Mucosa of gallbladder (tissue), 1 donor: ENCODE data around the gene FOXL3. TPM values are rescaled to one million over a fixed set of nuclear protein-coding genes. Genes with fewer than 3 reads are reported as not detected.

ENCODE experiments used
- DNase-seq: peaks from one replicate; pipeline ENCODE4 v3.0.0-alpha.2; 2020; ENCODE audit warnings: low spot score
- total RNA-seq: library from RNA; stranded (reverse); gene quantifications from one replicate; pipeline ENCODE4 v1.2.1, GENCODE V29; 2021
- donor health status: DM: no; HTN: no; CAD: no.

Gene FOXL3
- total RNA-seq, 1 donor from 2014 or later: not detected

DNA sequence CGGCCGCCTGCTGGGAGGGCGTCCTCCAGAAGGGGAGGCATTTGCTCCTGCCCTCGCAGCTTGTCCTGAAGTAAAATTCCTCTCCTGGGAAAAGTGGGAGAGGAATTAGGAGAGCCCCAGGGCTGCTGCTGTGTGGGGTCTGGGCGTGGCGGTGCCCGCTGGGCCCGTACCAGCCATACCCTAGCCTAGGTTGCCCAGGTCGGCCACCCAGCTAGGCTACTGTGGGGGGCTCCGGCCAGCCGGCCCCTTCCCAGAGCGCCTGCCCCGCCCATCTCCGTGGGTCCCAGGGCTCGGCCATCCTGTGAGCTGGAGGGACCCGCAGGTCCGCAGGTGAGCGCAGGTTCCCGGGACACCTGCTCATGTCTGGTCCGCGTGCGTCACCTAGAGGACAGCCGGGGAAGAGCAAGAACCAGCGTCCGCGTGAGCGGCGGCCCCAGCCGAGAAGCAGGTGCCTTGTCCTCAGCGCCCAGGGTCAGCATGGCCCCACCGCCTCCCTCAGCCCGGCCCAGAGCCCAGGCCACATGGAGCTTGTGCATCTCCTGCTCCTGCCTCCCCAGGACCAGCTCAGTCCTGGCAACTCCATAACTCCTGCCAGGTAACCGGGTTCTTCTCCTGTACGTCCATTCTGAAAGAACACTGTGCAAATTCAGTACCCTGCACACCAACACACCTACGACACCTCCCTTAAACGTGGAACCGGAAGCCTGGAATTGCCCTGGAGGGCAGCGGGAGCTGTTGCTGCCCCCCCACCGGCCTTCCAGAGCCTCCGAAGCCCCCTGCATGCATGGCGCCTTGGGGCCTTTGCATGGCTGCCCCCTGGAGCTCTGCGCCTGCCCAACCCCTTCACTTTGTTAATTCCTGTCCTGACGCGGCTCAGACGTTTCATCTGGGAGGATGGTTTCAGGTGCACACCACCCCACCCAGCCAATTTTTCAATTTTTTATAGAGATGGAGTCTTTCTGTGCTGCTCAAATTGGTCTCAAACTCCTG is 22.8 kb upstream of the FOXL3 start:
- DNase-seq: no peak

DNA sequence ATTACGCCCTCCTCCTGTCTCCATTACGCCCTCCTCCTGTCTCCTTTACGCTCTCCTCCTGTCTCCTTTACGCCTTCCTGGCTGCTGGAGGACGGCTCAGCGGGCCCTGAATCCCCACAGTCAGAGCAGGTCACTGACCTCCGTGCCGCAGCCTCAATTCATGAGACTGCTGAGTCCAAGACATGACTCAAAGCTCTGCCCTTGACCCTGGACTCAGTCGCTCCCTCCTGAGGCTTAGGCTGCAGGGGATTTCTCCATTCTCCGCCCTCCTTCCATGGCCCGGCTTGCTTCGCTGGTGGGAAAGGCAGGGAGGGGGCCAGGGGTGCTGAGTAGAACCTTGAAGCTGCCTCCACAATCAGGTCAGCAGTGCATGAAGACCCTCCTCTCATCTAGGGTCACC is 21.0 kb upstream of the FOXL3 start:
- DNase-seq: no peak

DNA sequence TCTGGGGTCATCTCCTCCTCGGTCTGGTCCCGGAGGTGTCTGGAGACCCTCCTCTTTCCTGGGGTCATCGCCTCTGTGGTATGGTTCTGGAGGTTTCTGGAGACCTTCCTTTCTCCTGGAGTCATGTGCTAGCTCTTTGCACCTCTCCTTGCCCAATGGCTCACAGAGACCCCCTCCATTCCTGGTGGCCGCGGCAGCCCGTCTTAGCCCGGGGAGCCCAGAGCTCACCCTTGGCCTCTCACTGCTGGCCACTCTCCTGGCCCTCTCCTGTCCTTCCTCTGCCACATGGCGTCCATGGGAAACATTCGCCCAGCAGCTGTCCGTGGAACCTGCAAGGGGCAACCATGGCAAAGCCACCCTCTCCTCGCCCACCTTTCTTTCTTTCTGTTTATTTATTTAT is 20.2 kb upstream of the FOXL3 start:
- DNase-seq: no peak

DNA sequence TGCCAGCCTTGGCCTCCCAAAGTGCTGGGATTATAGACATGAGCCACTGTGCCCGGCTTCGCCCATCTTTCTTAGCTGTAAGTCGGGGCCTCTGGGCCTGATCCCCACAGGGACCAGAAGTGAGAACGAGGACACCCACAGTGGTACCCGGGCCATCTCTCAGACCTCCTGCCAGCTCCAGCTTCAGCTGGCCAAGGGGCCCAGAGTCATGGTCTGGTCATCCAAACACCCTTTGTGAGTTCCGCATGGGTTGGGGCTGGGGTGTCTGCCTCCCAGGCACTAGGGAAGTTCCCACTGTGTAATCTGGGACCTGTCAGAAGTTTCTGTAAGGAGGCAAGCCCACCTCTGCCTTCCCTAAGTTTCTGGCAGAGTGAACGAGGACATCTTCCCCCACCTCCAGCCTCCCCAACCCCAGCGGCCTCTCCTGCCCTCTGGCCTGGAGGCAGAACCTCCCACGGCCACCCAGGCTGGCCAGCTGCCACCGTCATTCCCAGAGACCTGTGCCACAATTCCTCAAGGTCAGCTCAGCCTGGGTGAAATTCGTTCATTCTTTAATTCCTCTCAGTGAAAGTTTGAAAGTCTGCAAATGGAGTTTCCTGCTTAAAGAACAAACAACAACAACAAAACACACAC is 19.5 kb upstream of the FOXL3 start:
- no peak for DNase-seq

DNA sequence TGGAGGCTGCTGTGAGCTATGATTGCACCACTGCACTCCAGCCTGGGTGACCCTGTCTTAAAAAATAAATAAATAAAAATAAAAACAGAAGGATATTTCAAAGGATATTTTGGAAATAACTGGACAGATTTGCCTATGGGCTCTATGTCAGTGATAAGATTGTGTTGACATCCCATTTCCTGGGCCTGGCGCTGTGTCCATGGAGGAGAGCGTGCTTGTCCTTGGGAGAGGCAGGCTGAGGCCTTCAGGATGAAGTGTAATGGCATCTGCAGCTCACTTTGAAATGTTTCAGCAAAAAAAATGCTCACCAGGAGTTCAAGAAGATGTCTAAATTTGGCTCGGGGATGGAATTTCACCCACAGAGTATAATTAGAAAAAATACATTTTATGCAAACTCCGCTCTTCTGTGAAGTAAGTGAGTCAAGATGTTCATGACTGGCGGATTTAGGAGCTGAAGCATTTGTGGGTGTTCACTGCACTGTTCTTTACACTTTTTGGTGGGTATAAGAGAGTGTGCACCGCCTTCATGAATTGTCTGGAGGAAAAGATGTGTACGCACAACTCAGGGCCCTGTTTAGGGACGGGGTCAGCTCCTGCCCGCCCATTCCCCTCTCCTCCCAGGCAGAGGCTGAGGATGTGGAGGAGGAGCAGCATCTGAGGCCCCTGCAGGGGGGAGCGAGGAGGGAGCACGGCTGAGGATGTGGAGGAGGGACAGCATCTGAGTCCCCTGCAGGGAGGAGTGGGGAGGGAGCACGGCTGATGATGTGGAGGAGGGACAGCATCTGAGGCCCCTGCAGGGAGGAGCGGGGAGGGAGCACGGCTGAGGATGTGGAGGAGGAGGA is 18.5 kb upstream of the FOXL3 start:
- DNase-seq: no peak

DNA sequence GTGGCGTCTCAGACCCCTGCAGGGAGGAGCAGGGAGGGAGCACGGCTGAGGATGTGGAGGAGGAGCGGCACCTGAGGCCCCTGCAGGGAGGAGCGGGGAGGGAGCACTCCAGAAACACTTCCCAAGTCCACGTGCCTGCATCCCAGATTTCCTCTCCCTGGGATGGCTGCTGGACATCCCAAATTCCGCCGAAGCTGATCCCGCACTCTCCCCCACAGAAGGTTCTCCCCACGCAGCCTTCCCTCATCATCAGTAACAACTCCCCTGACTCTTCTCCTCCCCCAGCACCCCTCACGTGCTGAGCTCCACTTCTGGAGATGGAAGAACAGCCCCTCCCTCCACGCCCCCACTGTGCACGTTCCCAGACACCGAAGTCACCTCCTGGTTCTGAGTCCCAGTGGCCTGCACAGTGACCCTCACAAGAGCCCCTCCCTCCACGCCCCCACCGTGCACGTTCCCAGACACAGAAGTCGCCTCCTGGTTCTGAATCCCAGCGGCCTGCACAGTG is 17.8 kb upstream of the FOXL3 start:
- DNase-seq: no peak

DNA sequence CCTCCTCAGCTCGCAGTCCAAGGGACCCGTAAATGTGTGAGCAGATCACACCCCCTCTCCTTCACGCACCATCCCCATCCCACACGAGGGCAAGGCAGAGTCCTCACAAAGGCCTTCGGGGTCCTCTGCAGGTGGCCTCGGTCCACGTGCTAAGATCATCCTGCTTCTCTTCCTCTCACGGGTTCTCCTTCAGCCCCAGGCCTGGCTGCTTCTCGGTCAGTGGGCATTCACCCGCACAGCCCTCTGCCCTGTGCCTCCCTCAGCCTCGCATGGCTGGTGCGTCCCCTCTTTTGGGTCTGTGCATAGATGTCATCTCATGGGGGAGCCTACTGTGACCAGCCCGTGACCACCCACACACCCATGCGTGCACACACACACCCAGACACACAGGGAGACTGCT is 17.3 kb upstream of the FOXL3 start:
- DNase-seq: no peak

DNA sequence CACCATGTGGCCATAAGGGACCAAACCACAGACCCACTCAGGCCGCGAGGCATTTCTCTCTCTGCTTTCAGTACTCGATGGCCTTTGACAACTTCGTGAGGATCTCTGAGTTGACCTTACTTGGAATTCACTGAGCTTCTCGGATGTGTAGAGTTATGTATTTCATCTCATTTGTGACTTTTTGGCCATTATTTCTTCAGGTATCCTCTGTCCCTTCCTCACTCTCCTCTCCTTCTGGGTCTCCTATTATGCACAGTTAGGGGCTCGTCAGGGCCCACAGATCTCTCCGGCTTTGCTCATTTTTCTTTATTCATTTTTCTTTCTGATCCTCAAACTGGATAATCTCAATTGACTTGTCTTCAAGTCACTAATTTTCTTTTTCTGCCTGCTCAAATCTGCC is 16.6 kb upstream of the FOXL3 start:
- DNase-seq: no peak

DNA sequence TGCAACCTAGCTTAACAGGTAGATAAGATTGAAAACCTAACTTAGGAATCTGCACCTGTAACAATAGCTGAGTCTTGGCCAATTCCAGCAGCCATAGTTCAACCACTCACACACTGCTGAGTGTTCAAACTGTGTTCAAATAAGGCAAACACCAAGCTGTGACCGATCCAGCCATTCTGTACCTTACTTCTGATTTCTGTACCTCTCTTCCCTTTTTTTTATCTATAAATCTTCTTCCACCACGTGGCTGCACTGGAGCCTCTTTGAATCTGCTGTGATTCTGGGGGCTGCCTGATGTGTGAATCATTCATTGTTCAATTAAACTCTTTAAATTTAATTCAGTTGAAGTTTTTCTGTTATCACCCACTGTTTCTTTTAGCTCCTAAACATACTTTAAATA is 15.7 kb upstream of the FOXL3 start:
- no peak for DNase-seq

DNA sequence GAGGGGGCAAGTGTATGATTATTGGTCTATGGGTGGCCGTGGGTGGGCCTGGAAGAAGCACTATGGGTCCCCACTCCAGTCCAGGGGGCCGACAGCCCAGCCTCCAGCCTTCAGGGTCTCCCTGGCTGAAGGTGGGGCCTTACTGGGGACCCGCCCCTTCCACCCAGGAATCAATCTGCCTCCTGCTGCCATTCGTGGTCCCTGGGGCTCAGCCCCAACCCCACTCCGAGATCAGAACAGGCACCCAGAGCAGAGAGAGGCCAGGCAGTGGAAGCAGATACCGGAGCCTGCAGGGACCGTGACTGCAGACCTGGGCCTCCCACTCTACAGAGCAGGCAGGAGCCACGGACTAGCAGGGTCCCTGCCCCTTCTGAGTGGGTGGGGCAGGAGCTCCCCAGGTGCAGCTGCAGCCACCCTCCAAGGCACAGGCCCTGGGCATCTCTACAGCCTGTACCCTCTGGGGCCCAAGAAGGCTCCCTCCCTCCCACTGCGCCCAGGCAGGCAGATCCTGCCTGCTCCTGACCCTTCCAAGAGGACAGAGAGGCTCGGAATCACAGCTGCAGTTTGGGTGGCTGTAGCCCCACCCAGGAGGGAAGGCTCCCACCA is 13.6 kb upstream of the FOXL3 start:
- no peak for DNase-seq

DNA sequence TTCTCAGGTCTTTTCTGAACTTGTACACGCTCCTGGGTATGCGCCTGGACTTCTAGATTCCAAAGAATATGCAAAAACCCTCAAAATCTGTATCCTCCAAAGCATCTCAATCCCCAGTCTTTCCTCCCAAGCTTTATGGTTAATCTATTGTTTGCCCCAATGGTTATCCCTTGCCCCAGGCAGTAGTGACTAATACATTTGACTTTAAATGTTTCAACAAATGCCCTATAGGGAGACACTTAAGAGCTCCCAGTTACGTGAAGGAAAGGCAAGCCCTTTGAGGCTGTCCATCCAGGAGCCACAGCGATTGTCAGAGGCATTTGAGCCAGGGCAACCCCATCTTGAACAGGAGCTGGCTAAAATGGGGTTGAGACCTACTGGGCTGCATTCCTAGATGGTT is 12.7 kb upstream of the FOXL3 start:
- no peak for DNase-seq

DNA sequence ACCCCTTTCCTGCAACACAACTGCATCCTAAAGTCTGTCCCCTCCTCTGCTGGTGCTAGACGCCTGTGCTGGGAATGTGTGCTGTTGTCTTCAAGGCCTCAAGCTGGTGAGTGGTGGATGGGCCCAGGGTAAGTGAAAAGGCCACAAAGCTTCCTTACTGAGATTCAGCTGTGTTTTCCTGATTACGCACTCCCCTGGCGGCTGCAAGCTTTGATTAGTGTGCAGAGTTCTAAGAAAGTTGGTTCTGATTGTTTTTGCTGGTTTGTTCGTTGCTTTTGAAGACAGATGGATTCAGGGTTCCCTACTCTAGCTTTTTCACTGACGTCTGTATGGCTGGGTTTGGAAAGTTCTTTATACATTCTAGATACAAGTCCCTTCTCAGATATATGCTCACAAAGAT is 11.9 kb upstream of the FOXL3 start:
- no peak for DNase-seq

DNA sequence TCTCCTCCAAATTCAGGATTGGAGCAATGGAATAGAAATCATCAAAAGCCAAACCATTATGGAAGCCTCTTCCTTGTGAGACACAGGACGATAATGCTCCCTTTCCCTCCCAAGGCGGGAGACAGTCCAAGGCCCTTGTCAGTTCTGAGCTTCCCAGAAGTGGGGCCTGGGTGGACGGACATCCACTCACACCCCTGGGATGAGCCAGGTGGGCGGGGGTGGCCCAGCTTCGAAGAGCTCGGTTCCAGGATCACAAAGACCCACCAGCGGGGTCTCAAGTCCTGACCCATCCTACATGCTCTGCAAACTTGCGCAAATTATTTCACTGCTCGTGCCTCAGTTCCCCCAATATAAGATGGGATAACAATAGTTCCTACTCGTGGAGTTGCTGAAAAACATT is 10.1 kb upstream of the FOXL3 start:
- DNase-seq: no peak

DNA sequence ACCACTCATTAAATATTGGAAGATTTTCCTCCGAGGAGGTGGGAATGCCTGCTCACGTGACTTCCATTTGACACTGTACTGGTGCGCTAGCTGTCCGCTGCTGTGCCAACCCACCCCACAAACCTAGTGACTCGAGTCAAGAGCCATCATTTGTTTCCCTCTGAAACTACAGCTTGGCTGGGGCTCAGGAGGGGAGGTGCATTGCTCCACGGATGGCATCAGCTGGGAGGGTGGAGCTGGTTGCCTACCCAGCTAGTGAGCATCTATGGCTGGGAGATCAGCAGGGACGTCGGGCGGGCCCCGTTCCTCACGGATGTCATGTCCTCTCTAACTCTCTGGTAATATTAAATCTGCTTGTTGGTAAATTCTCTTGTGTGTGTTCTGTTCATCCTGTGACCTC is 9.5 kb upstream of the FOXL3 start:
- DNase-seq: no peak

DNA sequence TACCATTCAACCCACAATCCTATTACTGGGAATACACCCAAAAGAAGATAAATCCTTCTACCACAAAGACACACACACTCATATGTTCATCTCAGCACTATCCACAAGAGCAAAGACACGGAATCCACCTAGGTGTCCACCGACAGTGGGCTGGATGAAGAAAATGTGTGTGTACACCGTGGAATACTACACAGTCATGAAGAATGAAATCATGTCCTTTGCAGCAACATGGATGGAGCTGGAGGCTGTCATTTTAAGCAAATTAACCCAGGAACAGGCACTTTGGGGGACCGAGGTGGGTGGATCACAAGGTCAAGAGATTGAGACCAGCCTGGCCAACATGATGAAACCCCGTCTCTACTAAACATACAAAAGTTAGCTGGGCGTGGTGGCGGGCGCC is 8.3 kb upstream of the FOXL3 start:
- no peak for DNase-seq

DNA sequence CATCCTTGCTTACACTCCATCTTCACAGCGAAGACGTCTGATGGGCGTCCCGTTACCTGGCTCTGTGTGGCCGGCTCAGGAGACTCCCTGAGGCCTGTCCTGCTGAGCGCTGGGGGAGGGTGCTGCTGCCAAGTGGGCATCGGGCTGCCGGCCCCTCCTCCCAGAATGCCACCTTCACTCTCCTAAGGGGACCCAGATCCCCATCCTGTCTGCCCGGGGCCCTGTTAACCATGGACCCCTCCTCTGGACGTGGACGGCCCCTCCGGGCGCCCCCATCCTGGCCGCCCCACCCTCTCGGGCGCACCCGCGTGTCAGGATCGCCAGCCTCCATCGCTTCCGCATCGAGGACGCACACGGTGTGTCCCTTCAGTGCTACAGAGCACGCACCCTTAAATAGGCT is 7.3 kb upstream of the FOXL3 start:
- DNase-seq: no peak

DNA sequence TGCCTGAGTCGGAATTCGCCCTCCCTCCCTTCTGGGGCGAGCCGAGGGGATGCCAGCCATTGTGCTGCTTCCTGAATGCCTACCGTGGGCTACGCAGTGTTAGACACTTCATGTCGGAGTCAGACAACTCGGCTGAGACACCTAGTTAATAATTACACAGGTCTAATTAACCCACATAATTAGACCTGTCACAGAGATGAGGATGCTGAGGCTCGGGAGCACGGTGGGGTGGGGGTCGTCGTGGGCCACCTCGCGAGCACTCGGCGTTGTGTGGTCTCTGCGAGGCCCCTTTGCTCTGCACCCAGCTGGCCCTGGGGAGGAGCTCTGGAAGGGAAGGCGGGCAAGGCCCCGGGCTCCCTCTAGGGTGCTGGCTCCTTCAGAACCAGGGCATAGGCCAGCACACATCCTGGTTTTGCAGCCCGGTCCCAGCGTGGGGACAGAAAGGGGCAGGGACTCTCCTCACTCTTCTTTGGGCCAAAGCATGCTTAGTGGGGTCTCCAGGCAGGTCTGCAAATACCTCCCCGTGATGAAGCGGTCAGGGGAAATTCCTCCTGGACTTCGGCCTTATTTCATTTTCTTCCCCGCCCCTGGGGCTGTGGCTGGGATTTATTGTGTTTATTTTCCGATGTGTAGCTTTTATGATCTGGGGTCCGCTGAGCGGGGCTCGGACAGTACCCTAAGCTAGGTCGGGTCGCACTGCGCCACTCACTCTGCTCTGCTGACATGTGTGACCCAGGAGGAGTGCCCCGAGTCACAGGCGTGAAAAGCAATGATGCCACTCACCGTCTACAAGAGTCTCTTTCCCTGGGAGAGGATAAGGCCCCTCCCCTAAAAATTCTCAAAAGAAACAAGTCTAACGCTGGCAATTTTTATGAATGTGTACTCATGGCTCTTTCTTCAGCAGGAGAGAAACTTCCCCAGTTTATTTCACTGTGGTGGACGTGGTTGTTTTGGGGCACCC is 4.9 kb upstream of the FOXL3 start:
- DNase-seq: no peak

DNA sequence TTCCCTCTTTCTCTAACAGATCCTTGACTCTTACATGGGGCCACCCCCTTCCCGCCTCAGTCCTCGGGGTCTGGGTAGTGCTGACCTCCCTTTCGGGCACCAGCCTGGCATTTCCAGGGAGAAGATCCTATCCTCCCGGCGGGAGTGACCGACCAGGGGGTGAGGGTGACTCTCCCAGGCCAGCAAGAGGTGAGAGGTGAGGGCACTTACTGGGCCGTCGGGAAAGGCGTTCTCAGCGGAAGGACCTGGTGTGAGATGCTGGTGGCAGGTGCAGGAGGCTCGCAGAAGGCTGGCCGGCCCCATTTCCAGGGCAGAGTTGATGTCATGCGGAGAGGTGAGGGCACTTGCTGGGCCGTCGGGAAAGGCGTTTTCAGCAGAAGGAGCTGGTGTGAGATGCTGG is 4.2 kb upstream of the FOXL3 start:
- no peak for DNase-seq

DNA sequence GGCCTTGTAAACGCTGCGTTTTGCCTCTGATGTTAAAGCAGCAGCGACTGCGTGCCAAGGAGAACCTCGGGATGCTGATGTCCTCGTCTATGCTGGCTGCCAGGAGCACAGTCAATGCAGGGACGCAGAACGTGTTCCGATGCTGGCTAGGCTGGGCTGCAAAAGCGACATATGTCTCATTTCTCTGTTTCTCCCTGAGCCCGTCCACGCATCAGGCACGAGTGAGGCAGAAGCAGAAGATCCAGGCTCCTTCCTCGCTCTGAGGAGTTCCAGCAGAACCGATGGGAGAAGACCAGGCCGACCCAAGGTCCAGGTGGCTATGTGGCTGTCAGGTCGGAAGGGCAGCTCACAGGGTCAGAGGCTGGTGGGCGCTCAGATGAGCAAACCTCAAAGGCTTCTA is 3.7 kb upstream of the FOXL3 start:
- DNase-seq: no peak

DNA sequence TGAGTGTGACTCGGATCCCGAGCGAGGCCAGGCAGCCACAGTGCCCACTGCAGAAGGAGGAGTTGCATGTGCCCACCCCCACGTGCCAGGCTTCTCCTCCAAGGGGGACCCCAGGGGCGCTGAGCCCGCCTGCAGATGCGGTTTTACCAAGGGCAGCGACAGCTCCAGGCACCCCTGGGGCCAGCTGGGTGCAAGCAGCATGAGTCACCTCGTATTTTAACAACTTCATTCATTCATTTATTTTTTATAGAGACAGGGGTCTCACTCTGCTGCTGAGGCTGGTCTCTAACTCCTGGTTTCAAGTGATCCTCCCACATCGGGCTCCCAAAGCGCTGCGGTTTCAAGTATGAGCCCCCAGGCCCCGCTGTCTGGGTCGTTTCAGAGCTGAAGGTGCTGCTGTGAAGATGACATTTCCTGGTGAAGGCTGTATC is 1.3 kb upstream of the FOXL3 start:
- DNase-seq: no peak
